Ovary (tissue), 9 donors: Measurements from ENCODE around the gene ERICH6. TPM values are rescaled to one million over a fixed set of nuclear protein-coding genes. Genes with fewer than 3 reads are reported as not detected.

Source experiments
- DNase-seq, 5 donors: peaks; one replicate each; pipeline ENCODE4 v3.0.0-alpha.2; 2019 to 2020
- H3K27ac ChIP-seq, 2 donors: fragments of 200-600 bp; one replicate each; pipeline versions ENCODE4 v1.5.1 to v1.8.0; 2019 to 2022
- H3K27me3 ChIP-seq: fragments of 200-600 bp; one replicate; pipeline ENCODE4 v1.8.0; 2022
- H3K36me3 ChIP-seq: fragments of 200-600 bp; sonication (generic); one replicate; pipeline ENCODE4 v1.5.1; 2019
- H3K4me1 ChIP-seq: one replicate; pipeline ENCODE4 v1.8.1; 2013; ENCODE audit warnings: mild to moderate bottlenecking, moderate library complexity; ENCODE audit not compliant: insufficient read depth
- H3K4me3 ChIP-seq: fragments of 200-600 bp; sonication (generic); one replicate; pipeline ENCODE4 v1.5.1; 2017
- H3K9me3 ChIP-seq, 2 donors: fragments of 200-600 bp in 1 of 2; sonication (generic) in 1 of 2; one replicate each; pipeline versions ENCODE4 v1.5.1 to v1.8.1; 2013 to 2019; ENCODE audit warnings: mild to moderate bottlenecking in 1 of 2, moderate library complexity in 1 of 2
- CTCF ChIP-seq, 3 donors: fragments of 450-650 bp in 2 of 3; fragments of 200-600 bp in 1 of 3; IDR thresholded peaks; one replicate each; pipeline versions ENCODE4 v1.5.1 to v1.8.0; 2016 to 2022; ENCODE audit warnings: antibody characterized with exemption in 3 of 3, mild to moderate bottlenecking in 1 of 3
- EP300 ChIP-seq: sonication (generic); formaldehyde crosslinking; IDR thresholded peaks from one replicate; pipeline ENCODE4 v1.6.1; 2017; ENCODE audit warnings: antibody characterized with exemption
- POLR2A ChIP-seq: fragments of 450-650 bp; IDR thresholded peaks from one replicate; pipeline ENCODE4 v1.6.1; 2017; ENCODE audit warnings: antibody characterized with exemption, mild to moderate bottlenecking, moderate library complexity
- WGBS, 3 donors: extraction: QIAGEN DNeasy Blood & Tissue Kit in 1 of 3; methylation state at CpG; one replicate each; pipeline versions ENCODE4 v1.1.5 to v1.1.7; 2013 to 2017; 5-methylcytosine and 5-hydroxymethylcytosine counted together
- intact Hi-C, 4 donors: fragments of 100-400 bp; cut with DNase I; formaldehyde crosslinking; loops; one replicate each; pipeline versions ENCODE4 v1.11.0 to v1.15.1; 2022 to 2023
- polyA plus RNA-seq, 2 donors: library from polyadenylated mRNA; stranded (reverse); fragments of 200-250 nt in 1 of 2; fragments of 350-450 nt in 1 of 2; fragmentation: Illumina TruSeq in 1 of 2; extraction: RNeasy Lipid Tissue Mini Kit (QIAGEN cat#74804) in 1 of 2; gene quantifications; one replicate each; pipeline ENCODE4 v1.2.3, GENCODE V29; 2013 to 2014
- total RNA-seq, 7 donors: library from RNA; depleted of rRNA in 2 of 7; stranded (reverse); fragments of >200 nt in 2 of 7; fragmentation: NEBNext Ultra II Directional in 3 of 7; extraction: Animal tissue kit (Norgen Biotek cat#: 25700) in 3 of 7; gene quantifications; one replicate each; pipeline versions ENCODE4 v1.1.0 to v1.2.4, GENCODE V29; 2016 to 2023
- donor health status: DM: no; HTN: no; CAD: no; lungs with moderate emphysema.
- donor health status: DM: no; HTN: no; CAD: no.
- donor health status: Bipolar disorder and iron deficiency.
- donor health status: DM: yes; HTN: yes; CAD: no.
- donor health status: DM: no; HTN: no; CAD: no.
- donor health status: DM: yes; HTN: yes; CAD: no.

The ERICH6 gene
- total and polyA plus RNA-seq, 9 donors, result 0.04 to 1.3 (median 0.43) TPM; not detected in 5

GRCh38 chr3:150640256-150640655 is 63.5 kb downstream of the ERICH6 start:
- no peaks in the 10 kb centered on the region for H3K36me3 ChIP-seq
- no peak overlapping the region for H3K27ac ChIP-seq
- no peaks in the 10 kb centered on the region for H3K4me1 ChIP-seq
- no peaks in the 10 kb centered on the region for H3K9me3 ChIP-seq
- intact Hi-C loops, result no loop called here
- TF ChIP-seq EP300 (no peak), CTCF (IDR thresholded peaks at IDR 0.05) (no peak), POLR2A (no peak)
- no peaks in the 10 kb centered on the region for H3K27me3 ChIP-seq
- 91 to 96% (median 96%) methylated on average over 12 of the region's 12 CpGs for WGBS, 3 donors
- DNase-seq, result no peak
- H3K4me3 ChIP-seq, result no peak overlapping the region

GRCh38 chr3:150639262-150639661 is 64.5 kb downstream of the ERICH6 start:
- Histone ChIP-seq H3K36me3 (no peaks in the 10 kb centered on the region), H3K4me3 (no peak overlapping the region), H3K27ac (no peak overlapping the region), H3K27me3 (no peaks in the 10 kb centered on the region), H3K4me1 (no peaks in the 10 kb centered on the region), H3K9me3 (no peaks in the 10 kb centered on the region)
- TF ChIP-seq CTCF (IDR thresholded peaks at IDR 0.05) (no peak), EP300 (no peak), POLR2A (no peak)
- WGBS, 3 donors, result 75 to 81% (median 75%) methylated on average over 5 of the region's 5 CpGs
- intact Hi-C loops, result no loop called here
- no peak for DNase-seq

GRCh38 chr3:150636258-150636657 is 67.5 kb downstream of the ERICH6 start:
- H3K27ac ChIP-seq, result no peak overlapping the region
- H3K27me3 ChIP-seq, result no peaks in the 10 kb centered on the region
- H3K4me1 ChIP-seq, result no peaks in the 10 kb centered on the region
- no peak for TF ChIP-seq CTCF (IDR thresholded peaks at IDR 0.05)
- no peak for TF ChIP-seq POLR2A
- TF ChIP-seq EP300, result no peak
- H3K36me3 ChIP-seq, result no peaks in the 10 kb centered on the region
- H3K4me3 ChIP-seq, result no peak overlapping the region
- no peaks in the 10 kb centered on the region for H3K9me3 ChIP-seq
- WGBS, 3 donors, result 96 to 99% (median 96%) methylated on average over 5 of the region's 5 CpGs
- no peak for DNase-seq
- intact Hi-C loops, result no loop called here

GRCh38 chr3:150635526-150635925 is 68.2 kb downstream of the ERICH6 start:
- no peaks in the 10 kb centered on the region for H3K36me3 ChIP-seq
- intact Hi-C loops, result no loop called here
- no peaks in the 10 kb centered on the region for H3K9me3 ChIP-seq
- 76 to 88% (median 83%) methylated on average over 1 of the region's 1 CpG for WGBS, 3 donors
- no peaks in the 10 kb centered on the region for H3K27me3 ChIP-seq
- no peak for DNase-seq
- no peak overlapping the region for H3K27ac ChIP-seq
- TF ChIP-seq CTCF (IDR thresholded peaks at IDR 0.05) (no peak), POLR2A (no peak), EP300 (no peak)
- no peaks in the 10 kb centered on the region for H3K4me1 ChIP-seq
- H3K4me3 ChIP-seq, result no peak overlapping the region

- DNase-seq, result no peak
- 37 to 55% (median 42%) methylated on average over 6 of the region's 6 CpGs for WGBS, 3 donors
- no peak overlapping the region for H3K27ac ChIP-seq
Observed at GRCh38 chr3:150635076-150635475, 68.6 kb downstream of the ERICH6 start.

More at GRCh38 chr3:150635076-150635475, 68.6 kb downstream of the ERICH6 start:
- intact Hi-C loops, result no loop called here
- Histone ChIP-seq H3K4me3 (no peak overlapping the region), H3K4me1 (no peaks in the 10 kb centered on the region), H3K9me3 (no peaks in the 10 kb centered on the region), H3K27me3 (no peaks in the 10 kb centered on the region), H3K36me3 (no peaks in the 10 kb centered on the region)
- TF ChIP-seq POLR2A, result no peak
- TF ChIP-seq EP300, result no peak
- no peak for TF ChIP-seq CTCF (IDR thresholded peaks at IDR 0.05)
